Measurements from ENCODE around the gene COLEC11. TPM values are rescaled to one million over a fixed set of nuclear protein-coding genes. Genes with fewer than 3 reads are reported as not detected.

Gene COLEC11
- total and polyA plus RNA-seq, 9 of the 15 experiments (the other 6 are each of a cell fraction or from before 2014, with no cell fraction given), result 0.32 to 4.3 (median 1.8) TPM

DNA sequence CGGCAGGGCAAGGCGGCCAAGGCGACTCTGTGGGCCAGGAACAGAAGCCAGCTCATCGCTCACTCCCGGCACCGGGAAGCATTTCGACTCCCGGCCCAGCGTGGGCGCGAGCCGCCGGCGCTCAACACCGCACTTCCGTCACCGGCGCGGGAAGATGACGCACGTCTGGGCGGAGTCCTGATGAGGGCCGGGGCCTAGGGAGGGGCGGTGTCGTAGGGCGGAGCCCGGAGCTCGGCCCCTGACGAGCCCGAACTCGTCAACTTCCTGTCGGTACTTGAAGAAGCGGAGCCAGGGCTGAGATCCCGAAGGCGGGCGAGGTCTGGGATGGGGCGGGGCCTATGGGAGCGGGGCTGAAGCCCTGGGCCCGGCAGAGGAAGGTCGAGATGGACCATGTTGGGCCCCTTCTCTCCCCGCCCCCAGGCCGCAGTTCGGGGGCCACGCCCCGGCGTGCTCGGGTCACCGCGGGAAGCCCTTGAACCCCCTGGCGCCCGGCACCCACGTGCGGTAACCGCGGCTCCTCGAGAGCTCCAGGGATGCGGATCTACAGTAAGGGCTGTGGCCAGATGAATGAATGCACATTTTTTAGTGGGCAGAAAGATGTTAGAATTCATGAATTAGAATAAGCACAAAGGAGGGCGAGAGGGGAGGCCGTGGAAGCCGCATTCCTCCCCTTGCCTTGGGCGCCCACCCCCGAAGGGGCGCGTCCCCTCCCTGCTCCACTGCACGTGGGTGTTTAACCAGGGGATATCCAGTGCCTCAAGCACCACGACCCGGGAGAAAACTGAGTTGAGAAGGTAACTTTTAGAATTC, 36.5 kb upstream of the COLEC11 start, which contains the start of gene RNASEH1 (continued):
- TF ChIP-seq SP1 (CRISPR knock-in tag; IDR thresholded peaks at IDR 0.05), result peak; percentile 94
- TF ChIP-seq, protein P1, sequence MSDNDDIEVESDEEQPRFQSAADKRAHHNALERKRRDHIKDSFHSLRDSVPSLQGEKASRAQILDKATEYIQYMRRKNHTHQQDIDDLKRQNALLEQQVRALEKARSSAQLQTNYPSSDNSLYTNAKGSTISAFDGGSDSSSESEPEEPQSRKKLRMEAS (CRISPR knock-in tag; IDR thresholded peaks at IDR 0.05), result peak; percentile 95
- TF ChIP-seq MTA1 (IDR thresholded peaks at IDR 0.05; ENCODE audit: borderline replicate concordance), result peak; percentile 98
- TF ChIP-seq, protein P2, sequence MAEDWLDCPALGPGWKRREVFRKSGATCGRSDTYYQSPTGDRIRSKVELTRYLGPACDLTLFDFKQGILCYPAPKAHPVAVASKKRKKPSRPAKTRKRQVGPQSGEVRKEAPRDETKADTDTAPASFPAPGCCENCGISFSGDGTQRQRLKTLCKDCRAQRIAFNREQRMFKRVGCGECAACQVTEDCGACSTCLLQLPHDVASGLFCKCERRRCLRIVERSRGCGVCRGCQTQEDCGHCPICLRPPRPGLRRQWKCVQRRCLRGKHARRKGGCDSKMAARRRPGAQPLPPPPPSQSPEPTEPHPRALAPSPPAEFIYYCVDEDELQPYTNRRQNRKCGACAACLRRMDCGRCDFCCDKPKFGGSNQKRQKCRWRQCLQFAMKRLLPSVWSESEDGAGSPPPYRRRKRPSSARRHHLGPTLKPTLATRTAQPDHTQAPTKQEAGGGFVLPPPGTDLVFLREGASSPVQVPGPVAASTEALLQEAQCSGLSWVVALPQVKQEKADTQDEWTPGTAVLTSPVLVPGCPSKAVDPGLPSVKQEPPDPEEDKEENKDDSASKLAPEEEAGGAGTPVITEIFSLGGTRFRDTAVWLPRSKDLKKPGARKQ (CRISPR knock-in tag; IDR thresholded peaks at IDR 0.05), result no peak
- peak; percentile 67 for TF ChIP-seq MEIS2 (IDR thresholded peaks at IDR 0.05; ENCODE audit: partially characterized antibody)
- TF ChIP-seq, protein P3, sequence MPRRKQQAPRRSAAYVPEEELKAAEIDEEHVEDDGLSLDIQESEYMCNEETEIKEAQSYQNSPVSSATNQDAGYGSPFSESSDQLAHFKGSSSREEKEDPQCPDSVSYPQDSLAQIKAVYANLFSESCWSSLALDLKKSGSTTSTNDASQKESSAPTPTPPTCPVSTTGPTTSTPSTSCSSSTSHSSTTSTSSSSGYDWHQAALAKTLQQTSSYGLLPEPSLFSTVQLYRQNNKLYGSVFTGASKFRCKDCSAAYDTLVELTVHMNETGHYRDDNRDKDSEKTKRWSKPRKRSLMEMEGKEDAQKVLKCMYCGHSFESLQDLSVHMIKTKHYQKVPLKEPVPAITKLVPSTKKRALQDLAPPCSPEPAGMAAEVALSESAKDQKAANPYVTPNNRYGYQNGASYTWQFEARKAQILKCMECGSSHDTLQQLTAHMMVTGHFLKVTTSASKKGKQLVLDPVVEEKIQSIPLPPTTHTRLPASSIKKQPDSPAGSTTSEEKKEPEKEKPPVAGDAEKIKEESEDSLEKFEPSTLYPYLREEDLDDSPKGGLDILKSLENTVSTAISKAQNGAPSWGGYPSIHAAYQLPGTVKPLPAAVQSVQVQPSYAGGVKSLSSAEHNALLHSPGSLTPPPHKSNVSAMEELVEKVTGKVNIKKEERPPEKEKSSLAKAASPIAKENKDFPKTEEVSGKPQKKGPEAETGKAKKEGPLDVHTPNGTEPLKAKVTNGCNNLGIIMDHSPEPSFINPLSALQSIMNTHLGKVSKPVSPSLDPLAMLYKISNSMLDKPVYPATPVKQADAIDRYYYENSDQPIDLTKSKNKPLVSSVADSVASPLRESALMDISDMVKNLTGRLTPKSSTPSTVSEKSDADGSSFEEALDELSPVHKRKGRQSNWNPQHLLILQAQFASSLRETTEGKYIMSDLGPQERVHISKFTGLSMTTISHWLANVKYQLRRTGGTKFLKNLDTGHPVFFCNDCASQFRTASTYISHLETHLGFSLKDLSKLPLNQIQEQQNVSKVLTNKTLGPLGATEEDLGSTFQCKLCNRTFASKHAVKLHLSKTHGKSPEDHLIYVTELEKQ (CRISPR knock-in tag; IDR thresholded peaks at IDR 0.05), result no peak
- TF ChIP-seq RNF2 (IDR thresholded peaks at IDR 0.05), result peak; percentile 86
- TF ChIP-seq, protein P4, sequence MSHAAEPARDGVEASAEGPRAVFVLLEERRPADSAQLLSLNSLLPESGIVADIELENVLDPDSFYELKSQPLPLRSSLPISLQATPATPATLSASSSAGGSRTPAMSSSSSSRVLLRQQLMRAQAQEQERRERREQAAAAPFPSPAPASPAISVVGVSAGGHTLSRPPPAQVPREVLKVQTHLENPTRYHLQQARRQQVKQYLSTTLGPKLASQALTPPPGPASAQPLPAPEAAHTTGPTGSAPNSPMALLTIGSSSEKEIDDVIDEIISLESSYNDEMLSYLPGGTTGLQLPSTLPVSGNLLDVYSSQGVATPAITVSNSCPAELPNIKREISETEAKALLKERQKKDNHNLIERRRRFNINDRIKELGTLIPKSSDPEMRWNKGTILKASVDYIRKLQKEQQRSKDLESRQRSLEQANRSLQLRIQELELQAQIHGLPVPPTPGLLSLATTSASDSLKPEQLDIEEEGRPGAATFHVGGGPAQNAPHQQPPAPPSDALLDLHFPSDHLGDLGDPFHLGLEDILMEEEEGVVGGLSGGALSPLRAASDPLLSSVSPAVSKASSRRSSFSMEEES (CRISPR knock-in tag; IDR thresholded peaks at IDR 0.05), result no peak
- TF ChIP-seq, protein P5, sequence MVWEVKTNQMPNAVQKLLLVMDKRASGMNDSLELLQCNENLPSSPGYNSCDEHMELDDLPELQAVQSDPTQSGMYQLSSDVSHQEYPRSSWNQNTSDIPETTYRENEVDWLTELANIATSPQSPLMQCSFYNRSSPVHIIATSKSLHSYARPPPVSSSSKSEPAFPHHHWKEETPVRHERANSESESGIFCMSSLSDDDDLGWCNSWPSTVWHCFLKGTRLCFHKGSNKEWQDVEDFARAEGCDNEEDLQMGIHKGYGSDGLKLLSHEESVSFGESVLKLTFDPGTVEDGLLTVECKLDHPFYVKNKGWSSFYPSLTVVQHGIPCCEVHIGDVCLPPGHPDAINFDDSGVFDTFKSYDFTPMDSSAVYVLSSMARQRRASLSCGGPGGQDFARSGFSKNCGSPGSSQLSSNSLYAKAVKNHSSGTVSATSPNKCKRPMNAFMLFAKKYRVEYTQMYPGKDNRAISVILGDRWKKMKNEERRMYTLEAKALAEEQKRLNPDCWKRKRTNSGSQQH (CRISPR knock-in tag; IDR thresholded peaks at IDR 0.05), result no peak
- TF ChIP-seq, protein P6, sequence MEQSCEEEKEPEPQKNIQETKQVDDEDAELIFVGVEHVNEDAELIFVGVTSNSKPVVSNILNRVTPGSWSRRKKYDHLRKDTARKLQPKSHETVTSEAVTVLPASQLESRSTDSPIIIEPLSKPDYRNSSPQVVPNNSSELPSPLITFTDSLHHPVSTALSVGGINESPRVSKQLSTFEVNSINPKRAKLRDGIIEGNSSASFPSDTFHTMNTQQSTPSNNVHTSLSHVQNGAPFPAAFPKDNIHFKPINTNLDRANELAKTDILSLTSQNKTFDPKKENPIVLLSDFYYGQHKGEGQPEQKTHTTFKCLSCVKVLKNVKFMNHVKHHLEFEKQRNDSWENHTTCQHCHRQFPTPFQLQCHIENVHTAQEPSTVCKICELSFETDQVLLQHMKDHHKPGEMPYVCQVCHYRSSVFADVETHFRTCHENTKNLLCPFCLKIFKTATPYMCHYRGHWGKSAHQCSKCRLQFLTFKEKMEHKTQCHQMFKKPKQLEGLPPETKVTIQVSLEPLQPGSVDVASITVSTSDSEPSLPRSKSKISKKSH (CRISPR knock-in tag; IDR thresholded peaks at IDR 0.05), result no peak
- TF ChIP-seq TBP (optimal IDR thresholded peaks at IDR 0.05; ENCODE audit: low read depth, low read length), result peak; percentile 58
- no peak for TF ChIP-seq TCFL5 (CRISPR knock-in tag; conservative IDR thresholded peaks at IDR 0.05)
- TF ChIP-seq JUN (IDR thresholded peaks at IDR 0.05; ENCODE audit: borderline replicate concordance, low read depth, low read length), result peak; percentile 81; the same call in 1 of the 2 replicates
- peak; percentile 34; the same call in 1 of the 2 replicates for TF ChIP-seq JUN (CRISPR knock-in tag; IDR thresholded peaks at IDR 0.05; ENCODE audit: borderline replicate concordance)
- TF ChIP-seq, protein P7, sequence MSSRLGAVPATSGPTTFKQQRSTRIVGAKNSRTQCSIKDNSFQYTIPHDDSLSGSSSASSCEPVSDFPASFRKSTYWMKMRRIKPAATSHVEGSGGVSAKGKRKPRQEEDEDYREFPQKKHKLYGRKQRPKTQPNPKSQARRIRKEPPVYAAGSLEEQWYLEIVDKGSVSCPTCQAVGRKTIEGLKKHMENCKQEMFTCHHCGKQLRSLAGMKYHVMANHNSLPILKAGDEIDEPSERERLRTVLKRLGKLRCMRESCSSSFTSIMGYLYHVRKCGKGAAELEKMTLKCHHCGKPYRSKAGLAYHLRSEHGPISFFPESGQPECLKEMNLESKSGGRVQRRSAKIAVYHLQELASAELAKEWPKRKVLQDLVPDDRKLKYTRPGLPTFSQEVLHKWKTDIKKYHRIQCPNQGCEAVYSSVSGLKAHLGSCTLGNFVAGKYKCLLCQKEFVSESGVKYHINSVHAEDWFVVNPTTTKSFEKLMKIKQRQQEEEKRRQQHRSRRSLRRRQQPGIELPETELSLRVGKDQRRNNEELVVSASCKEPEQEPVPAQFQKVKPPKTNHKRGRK (tag; IDR thresholded peaks at IDR 0.05), result no peak
